ENCODE measurements around the gene SRXN1.
A peak's percentile ranks its signal among the peaks of the same experiment; 100 is the strongest.
"Not testable (repeated sequence)": the region's sequence is repeated elsewhere in the genome, so short reads cannot be mapped to it uniquely, and the experiment has no call there.

Gene SRXN1

GRCh38 chr20:695165-695866 lies 42.3 kb upstream of the SRXN1 start:
- TF ChIP-seq CTCF (conservative IDR thresholded peaks at IDR 0.05; ENCODE audit: low read depth, low read length), result no peak
- no peak overlapping the region for H3K4me3 ChIP-seq (ENCODE audit: low read depth, low read length)
- no peak for DNase-seq (ENCODE audit: low read depth)

- TF ChIP-seq CTCF (conservative IDR thresholded peaks at IDR 0.05; ENCODE audit: low read depth, low read length), result no peak
- no peak for DNase-seq (ENCODE audit: low read depth)
- no peak overlapping the region for H3K4me3 ChIP-seq (ENCODE audit: low read depth, low read length)
Observed at GRCh38 chr20:694496-694895, 41.5 kb upstream of the SRXN1 start.

- H3K4me3 ChIP-seq (ENCODE audit: low read depth, low read length); DNase-seq (ENCODE audit: low read depth): not testable (repeated sequence)
Observed at GRCh38 chr20:693786-694185, 40.8 kb upstream of the SRXN1 start.

GRCh38 chr20:692044-692443 lies 39.0 kb upstream of the SRXN1 start:
- no peak for DNase-seq (ENCODE audit: low read depth)
- H3K4me3 ChIP-seq (ENCODE audit: low read depth, low read length), result no peak overlapping the region
- TF ChIP-seq CTCF (conservative IDR thresholded peaks at IDR 0.05; ENCODE audit: low read depth, low read length), result no peak

GRCh38 chr20:689947-690346 lies 36.9 kb upstream of the SRXN1 start:
- no peak for DNase-seq (ENCODE audit: low read depth)
- H3K4me3 ChIP-seq (ENCODE audit: low read depth, low read length), result no peak overlapping the region
- no peak for TF ChIP-seq CTCF (conservative IDR thresholded peaks at IDR 0.05; ENCODE audit: low read depth, low read length)

- no peak for DNase-seq (ENCODE audit: low read depth)
- no peak overlapping the region for H3K4me3 ChIP-seq (ENCODE audit: low read depth, low read length)
- no peak for TF ChIP-seq CTCF (conservative IDR thresholded peaks at IDR 0.05; ENCODE audit: low read depth, low read length)
Observed at GRCh38 chr20:689348-689747, 36.3 kb upstream of the SRXN1 start.

- TF ChIP-seq CTCF (conservative IDR thresholded peaks at IDR 0.05; ENCODE audit: low read depth, low read length), result no peak
- H3K4me3 ChIP-seq (ENCODE audit: low read depth, low read length), result no peak overlapping the region
- DNase-seq (ENCODE audit: low read depth), result peak; percentile 4
Observed at GRCh38 chr20:688809-689212, 35.8 kb upstream of the SRXN1 start.
